HL-60/S4 treated with phorbol 12-myristate 13-acetate at 8.2 ng/mL for 4 days and 3 days (cell line): ENCODE data around the gene CLN6.
"Not testable (repeated sequence)": the region's sequence is repeated elsewhere in the genome, so short reads cannot be mapped to it uniquely, and the experiment has no call there.

Experiments used
- in situ Hi-C: fragments of 300-500 bp; cut with MboI; formaldehyde crosslinking; loops from 2 replicates; pipeline ENCODE4 v1.15.0; 2022; ENCODE audit warnings: low sequenced_read_pairs

The CLN6 gene

GRCh38 chr15:68207176-68207935, 22.2 kb downstream of the CLN6 start:
- in situ Hi-C loops: no loop called here

GRCh38 chr15:68206711-68207151, 22.8 kb downstream of the CLN6 start:
- in situ Hi-C loops: no loop called here

- in situ Hi-C loops: no loop called here
Measured at GRCh38 chr15:68205954-68206539, 23.5 kb downstream of the CLN6 start.

- in situ Hi-C loops: no loop called here
Measured at GRCh38 chr15:68205558-68205944, 24.0 kb downstream of the CLN6 start.

- in situ Hi-C loops: no loop called here
Measured at GRCh38 chr15:68204776-68205557, 24.6 kb downstream of the CLN6 start, which contains the start of gene CALML4. Gene CALML4 (minus strand): TSS chr15:68205332. CDS start chr15:68205247, 85 bp downstream.

- in situ Hi-C loops: no loop called here
Measured at GRCh38 chr15:68204361-68204760, 25.2 kb downstream of the CLN6 start.

- in situ Hi-C loops: no loop called here
Measured at GRCh38 chr15:68203956-68204355, 25.6 kb downstream of the CLN6 start.

GRCh38 chr15:68203486-68203885, 26.0 kb downstream of the CLN6 start:
- in situ Hi-C loops: no loop called here

GRCh38 chr15:68202994-68203393, 26.5 kb downstream of the CLN6 start:
- in situ Hi-C loops: not testable (repeated sequence)

- in situ Hi-C loops: no loop called here
Measured at GRCh38 chr15:68201879-68202261, 27.7 kb downstream of the CLN6 start.

GRCh38 chr15:68201153-68201878, 28.2 kb downstream of the CLN6 start:
- in situ Hi-C loops: no loop called here

GRCh38 chr15:68200016-68200861, 29.3 kb downstream of the CLN6 start:
- in situ Hi-C loops: no loop called here

- in situ Hi-C loops: no loop called here
Measured at GRCh38 chr15:68199340-68199739, 30.2 kb downstream of the CLN6 start.

- in situ Hi-C loops: no loop called here
Measured at GRCh38 chr15:68197661-68198437, 31.7 kb downstream of the CLN6 start.

- in situ Hi-C loops: no loop called here
Measured at GRCh38 chr15:68197170-68197492, 32.4 kb downstream of the CLN6 start.

GRCh38 chr15:68196445-68197169, 32.9 kb downstream of the CLN6 start:
- in situ Hi-C loops: no loop called here

- in situ Hi-C loops: no loop called here
Measured at GRCh38 chr15:68195336-68196112, 34.0 kb downstream of the CLN6 start.

- in situ Hi-C loops: no loop called here
Measured at GRCh38 chr15:68192804-68193486, 36.6 kb downstream of the CLN6 start.
